ENCODE data around the gene MVB12B.

GRCh38 chr9:126515001-126515872 is 188.6 kb downstream of the MVB12B start:
- TF ChIP-seq CTCF (IDR thresholded peaks at IDR 0.05; ENCODE audit: low read depth, low read length): no peak
- TF ChIP-seq EZH2phosphoT487 (IDR thresholded peaks at IDR 0.05; ENCODE audit: low read depth): no peak

All from OCI-LY3 (cell line).